NOMO-1 treated with dmso at 0.1 percent for 144 hours (cell line): Measurements from ENCODE around the gene ZNF69.
"Not testable (repeated sequence)": the region's sequence is repeated elsewhere in the genome, so short reads cannot be mapped to it uniquely, and the experiment has no call there.

Source experiments
- DNase-seq: peaks from one replicate; lab custom pipeline; 2025; ENCODE audit not compliant: unreplicated experiment; lab: John Stamatoyannopoulos, UW

Gene ZNF69

GRCh38 chr19:11890634-11891033, 3.1 kb downstream of the ZNF69 start:
- DNase-seq, result no peak

DNA sequence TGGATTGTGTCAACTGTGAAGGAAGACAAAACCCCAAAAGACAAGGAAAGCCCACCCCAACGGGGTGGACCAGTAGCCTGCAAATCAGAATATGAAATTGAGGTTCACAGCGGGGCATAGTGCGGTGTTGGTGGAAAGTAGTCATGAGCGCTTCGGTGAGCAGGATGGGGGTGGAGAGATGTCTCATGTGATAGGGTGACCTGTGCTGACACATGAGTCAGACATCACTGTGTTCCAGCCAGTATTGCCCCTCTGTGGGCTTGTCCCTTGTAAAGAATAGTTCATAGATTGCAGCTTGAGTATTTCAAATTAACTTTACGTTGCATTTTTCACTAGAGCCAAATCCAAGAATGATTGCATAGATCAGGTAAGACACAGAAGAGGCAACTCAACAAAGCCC, 7.3 kb downstream of the ZNF69 start:
- no peak for DNase-seq

DNA sequence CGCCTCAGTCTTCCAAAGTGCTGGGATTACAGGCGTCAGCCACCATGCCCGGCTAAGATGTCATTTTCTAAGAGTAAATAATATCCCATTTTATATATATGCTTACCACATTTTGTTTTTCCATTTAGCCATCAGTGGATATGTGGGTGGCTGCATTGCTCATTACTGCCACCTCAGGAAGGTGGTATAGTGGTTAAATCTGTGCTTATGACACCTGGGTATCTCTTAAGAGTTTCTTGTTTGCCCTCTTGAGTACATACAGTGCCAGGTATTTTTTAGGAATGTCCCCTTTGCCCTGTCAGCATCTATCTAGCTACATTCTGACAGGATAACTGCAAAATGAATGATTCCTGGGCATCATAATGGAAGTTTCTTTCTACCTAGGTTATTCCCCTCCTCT, 14.6 kb downstream of the ZNF69 start:
- DNase-seq, result no peak

GRCh38 chr19:11905928-11906327, 18.3 kb downstream of the ZNF69 start:
- DNase-seq, result no peak

- not testable (repeated sequence) for DNase-seq
These were observed 24.4 kb downstream of the ZNF69 start for GRCh38 chr19:11911937-11912336.

DNA sequence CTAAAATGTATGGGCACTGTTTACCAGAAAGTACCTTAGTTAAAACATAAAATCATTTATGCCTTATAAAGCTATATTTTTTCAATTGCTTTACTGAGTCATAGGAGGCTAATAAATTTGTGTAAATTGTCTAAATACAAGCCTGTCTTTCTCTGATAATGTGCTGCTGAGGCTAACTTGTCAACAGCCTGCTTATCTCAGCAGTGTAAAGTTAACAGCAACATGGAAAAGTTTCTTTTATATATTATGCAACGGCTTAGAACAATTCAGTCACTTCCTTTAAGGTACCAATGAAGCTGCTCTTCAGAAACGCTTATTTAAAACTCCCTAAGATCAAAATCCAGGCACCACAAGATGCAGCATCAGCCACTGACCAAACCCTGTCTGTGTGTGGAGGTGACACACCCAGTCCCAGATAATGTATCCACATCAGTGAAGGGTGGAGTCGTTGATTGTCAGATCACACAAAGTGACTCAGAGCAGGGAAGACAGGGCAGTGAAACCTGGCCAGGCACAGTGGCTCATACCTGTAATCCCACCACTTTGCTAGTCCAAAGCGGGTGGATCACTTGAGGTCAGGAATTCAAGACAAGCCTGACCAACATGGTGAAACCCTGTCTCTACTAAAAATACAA, 27.0 kb downstream of the ZNF69 start:
- DNase-seq, result not testable (repeated sequence)

DNA sequence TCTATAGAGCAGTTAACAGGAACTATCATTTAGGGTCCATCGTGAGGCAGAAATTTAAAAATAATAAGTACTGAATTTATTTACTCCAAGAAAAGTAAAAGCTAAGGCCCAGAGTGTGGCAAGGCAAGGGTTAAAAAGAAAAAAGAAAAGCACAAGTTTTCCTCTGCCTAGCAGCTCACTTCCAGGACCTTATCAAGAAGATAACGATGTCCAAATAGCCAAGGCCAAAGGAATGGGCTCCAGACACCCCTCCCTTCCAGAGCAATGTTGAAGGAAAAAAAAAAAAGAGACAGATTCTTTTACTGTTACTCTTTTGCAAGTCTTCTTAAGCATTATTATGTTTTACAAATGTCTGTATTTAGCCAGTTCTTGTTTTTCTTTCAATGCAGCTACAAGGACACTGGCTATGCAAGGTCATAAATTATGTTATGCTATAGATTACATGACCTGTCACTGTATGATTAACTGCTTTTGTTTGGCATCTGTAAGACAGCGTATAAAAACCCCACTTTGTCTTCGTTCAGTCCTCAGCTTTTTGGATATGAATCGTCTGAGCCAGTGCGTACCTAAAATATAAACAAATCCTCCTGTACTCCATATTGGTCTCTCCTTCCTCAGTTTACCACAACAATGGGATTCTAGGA, 34.4 kb downstream of the ZNF69 start:
- DNase-seq, result no peak

GRCh38 chr19:11924886-11925650, 37.5 kb downstream of the ZNF69 start, which contains the start of gene ZNF700:
ZNF700 (plus strand) TSS chr19:11925107; CDS start chr19:11925211, 104 bp downstream.
- peak; percentile 80 for DNase-seq

DNA sequence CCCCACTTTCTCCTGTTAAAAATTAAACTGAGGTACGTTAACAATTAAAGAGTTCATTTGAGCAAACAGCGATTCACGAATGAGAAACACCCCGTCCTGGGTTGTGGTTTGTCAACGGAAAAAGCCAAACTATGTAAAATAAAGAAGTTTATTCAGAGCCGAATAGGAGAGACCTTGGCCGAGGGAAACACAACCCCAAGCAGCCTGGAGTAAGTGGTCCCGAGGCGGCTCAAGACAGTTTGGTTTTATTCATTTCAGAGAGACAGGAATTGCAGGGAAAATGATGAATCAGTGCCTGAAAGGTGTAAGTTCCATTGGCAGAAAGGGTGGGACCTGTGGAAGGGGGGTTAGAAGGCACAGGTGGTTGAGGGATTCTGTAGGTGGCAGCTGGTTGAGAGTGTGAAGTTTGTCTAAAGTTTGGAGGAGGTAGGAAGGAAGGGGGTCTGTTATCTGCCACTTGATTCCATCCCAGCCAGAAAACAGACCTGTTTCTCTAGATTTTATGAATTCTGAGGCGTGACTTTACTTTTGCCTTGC, 38.1 kb downstream of the ZNF69 start:
- DNase-seq, result not testable (repeated sequence)

DNA sequence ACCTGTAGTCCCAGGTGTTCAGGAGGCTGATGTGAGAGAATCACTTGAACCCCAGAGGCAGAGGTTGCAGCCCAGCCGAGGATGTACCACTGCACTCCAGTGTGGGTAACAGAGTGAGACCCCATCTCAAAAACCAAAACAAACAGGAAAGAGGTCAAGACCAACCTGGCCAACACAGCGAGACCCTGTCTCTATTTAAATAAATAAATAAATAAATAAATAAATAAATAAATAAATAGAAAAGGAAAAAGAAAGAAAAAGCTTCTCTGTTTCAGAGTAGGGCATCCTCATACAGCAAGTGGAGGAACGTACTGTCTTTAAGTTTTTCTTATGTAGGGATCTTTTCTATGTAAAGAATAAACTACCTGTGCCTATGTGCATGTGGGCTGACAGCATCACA, 39.6 kb downstream of the ZNF69 start:
- no peak for DNase-seq

DNA sequence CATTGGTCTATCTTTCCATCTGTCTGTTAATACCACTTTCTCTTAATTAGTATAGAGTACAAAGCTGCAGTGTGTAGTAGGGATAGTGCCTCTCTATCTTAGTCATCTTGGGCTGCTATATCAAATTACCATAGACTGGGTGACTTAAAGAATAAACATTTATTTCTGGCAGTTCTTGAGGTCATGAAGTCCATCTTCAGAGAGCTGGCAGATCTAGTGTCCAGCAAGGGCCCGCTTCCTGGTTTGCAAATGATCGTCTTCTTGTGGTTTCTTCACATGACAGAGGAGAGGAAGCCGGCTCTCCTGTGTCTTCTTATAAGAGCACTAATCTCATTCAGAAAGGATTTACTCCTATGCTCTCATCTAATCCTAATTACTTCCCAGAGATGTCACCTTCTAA, 43.5 kb downstream of the ZNF69 start:
- DNase-seq, result no peak

DNA sequence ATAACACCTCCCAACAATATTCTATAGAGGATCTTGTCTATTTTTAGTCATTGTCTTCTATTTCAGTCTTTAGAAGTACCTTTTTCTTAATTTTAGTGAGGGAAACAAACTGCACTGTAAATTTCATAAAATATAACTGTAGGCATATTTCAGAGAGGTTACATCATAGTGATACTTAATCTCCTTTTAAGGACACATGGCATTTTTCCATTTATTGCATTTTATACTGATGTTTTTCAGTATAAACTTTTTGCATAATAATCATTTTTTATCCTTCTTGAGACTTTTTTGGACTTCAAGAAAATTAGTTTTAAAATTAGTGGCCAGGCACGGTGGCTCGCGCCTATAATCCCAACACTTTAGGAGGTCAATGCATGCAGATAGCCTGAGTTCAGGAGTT, 43.9 kb downstream of the ZNF69 start:
- DNase-seq, result no peak

DNA sequence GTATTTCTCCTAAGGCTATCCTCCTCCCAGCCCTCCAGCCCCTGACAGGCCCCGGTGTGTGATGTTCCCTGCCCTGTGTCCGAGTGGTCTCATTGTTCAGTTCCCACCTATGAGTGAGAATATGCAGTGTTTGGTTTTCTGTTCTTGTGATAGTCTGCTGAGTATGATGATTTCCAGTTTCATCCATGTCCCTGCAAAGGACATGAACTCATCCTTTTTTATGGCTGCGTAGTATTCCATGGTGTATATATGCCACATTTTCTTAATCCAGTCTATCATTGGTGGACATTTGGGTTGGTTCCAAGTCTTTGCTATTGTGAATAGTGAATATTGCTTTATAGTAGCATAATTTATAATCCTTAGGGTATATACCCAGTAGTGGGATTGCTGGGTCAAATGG, 48.2 kb downstream of the ZNF69 start:
- DNase-seq, result not testable (repeated sequence)

DNA sequence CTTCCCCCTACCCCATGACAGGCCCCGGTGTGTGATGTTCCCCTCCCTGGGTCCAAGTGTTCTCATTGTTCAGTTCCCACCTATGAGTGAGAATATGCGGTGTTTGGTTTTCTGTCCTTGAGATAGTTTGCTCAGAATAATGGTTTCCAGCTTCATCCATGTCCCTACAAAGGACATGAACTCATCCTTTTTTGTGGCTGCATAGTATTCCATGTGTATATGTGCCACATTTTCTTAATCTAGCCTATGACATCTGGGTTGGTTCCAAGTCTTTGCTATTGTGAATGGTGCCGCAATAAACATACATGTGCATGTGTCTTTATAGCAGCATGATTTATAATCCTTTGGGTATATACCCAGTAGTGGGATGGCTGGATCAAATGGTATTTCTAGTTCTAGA, 50.8 kb downstream of the ZNF69 start:
- DNase-seq, result not testable (repeated sequence)

DNA sequence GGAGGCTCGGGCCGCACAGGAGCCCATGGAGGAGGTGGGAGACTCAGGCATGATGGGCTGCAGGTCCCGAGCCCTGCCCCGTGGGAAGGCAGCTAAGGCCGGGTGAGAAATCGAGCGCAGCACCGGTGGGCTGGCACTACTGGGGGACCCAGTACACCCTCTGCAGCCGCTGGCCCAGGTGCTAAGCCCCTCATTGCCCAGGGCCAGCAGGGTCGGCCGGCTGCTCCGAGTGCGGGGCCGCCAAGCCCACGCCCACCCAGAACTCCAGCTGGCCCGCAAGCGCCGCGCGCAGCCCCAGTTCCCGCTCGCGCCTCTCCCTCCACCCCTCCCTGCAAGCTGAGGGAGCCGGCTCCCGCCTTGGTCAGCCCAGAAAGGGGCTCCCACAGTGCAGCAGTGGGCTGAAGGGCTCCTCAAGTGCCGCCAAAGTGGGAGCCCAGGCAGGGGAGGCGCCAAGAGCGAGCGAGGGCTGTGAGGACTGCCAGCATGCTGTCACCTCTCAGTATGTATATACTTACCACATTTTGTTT, 53.8 kb downstream of the ZNF69 start:
- not testable (repeated sequence) for DNase-seq

DNA sequence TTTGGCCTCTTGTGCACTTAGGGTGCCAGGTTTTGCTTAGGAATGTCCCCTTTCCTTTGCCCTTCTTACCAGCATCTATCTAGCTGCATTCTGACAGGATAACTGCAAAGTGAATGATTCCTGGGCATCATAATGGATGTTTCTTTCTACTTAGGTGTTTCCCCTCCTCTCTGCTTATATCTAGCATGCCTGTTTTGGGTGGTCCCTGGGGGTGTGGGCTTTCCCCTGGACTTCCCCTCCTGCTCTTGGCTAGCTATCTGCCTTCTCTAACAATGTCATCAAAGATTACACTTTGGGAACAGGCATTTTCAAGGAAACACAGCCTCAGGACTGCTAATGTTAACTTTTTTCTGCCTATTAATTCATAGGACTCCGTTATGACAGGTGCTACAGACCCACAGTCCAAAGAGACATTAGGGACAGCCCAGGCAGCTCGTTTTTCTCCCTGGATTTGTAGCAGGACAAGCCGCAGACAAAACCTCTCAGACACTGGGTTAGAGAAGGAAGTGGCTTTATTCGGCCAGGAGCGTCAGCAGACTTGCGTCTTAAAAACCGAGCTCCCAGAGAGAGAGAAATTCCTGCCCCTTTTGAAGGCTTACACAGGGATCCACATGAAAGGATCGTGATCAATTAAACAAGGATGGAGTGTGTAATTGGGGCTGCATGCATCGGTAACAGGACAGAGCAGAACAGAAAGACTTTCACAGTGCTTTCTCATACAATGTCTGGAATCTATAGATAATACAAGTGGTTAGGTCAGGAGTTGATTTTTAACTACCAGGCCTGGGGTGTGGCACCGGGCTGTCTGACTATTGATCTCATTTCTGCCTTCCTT, 54.6 kb downstream of the ZNF69 start:
- no peak for DNase-seq

DNA sequence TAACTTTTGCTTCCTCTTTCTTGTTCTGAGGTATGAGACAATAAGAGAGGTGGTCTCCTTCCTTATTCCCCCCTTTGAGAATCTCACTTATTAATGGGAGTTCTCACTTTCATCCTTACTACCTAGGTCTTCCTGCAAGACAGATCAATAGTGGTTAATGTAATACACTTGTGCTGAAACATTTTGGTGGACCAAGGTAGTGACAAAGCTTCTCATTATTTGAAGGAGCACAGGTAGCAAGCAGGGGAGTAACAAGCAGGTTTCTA, 55.2 kb downstream of the ZNF69 start:
- DNase-seq, result no peak

DNA sequence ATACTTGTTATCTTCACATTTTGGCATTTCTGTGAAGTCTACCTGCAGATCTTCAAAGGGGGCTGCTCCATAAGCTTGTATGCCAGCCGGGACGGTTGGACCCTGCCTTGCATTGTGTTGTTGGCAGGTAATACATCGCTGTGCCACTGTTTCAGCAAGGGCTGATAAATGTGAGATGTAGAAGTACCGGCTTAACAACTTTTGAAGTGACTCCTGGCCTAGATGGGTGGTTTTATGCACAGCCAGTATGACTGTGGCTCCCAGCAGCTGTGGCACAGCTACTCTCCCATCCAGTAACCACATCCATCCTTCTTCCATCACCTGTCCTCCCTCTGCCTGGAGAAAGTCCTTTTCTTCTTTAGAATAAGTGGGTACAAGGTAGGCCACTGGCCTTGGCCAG, 57.1 kb downstream of the ZNF69 start:
- DNase-seq, result no peak

GRCh38 chr19:11948646-11949045, 61.1 kb downstream of the ZNF69 start:
- no peak for DNase-seq

DNA sequence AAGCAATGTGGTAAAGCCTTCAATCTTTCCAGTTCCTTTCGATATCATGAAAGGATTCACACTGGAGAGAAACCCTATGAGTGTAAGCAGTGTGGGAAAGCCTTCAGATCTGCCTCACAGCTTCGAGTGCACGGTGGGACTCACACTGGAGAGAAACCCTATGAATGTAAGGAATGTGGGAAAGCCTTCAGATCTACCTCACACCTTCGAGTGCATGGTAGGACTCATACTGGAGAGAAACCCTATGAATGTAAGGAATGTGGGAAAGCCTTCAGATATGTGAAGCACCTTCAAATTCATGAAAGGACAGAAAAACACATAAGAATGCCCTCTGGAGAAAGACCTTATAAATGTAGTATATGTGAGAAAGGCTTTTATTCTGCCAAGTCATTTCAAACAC, 61.6 kb downstream of the ZNF69 start:
- DNase-seq, result no peak

GRCh38 chr19:11949614-11950080, 62.1 kb downstream of the ZNF69 start:
- DNase-seq, result not testable (repeated sequence)
